ENCODE results near the gene ALK.

GRCh38 chr2:29295845-29296244 is 625.5 kb downstream of the ALK start:
- TF ChIP-seq, protein P1, sequence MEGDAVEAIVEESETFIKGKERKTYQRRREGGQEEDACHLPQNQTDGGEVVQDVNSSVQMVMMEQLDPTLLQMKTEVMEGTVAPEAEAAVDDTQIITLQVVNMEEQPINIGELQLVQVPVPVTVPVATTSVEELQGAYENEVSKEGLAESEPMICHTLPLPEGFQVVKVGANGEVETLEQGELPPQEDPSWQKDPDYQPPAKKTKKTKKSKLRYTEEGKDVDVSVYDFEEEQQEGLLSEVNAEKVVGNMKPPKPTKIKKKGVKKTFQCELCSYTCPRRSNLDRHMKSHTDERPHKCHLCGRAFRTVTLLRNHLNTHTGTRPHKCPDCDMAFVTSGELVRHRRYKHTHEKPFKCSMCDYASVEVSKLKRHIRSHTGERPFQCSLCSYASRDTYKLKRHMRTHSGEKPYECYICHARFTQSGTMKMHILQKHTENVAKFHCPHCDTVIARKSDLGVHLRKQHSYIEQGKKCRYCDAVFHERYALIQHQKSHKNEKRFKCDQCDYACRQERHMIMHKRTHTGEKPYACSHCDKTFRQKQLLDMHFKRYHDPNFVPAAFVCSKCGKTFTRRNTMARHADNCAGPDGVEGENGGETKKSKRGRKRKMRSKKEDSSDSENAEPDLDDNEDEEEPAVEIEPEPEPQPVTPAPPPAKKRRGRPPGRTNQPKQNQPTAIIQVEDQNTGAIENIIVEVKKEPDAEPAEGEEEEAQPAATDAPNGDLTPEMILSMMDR (tag by site-specific recombination; IDR thresholded peaks at IDR 0.05) = peak; percentile 34; the same call in 1 of the 2 replicates
- TF ChIP-seq ZNF121 (tag by site-specific recombination; IDR thresholded peaks at IDR 0.05) (no peak), ZNF544 (tag by site-specific recombination; IDR thresholded peaks at IDR 0.05) (no peak), REST (tag by site-specific recombination; IDR thresholded peaks at IDR 0.05) (no peak)

All from HEK293 (cell line).